HG03571 (cell line): ENCODE results near the gene PTGR3.

Source experiments
- ATAC-seq: cut with Tn5 transposase; IDR thresholded peaks from one replicate; pipeline ENCODE4 v1.9.1; 2021; ENCODE audit not compliant: unreplicated experiment

Gene PTGR3

DNA sequence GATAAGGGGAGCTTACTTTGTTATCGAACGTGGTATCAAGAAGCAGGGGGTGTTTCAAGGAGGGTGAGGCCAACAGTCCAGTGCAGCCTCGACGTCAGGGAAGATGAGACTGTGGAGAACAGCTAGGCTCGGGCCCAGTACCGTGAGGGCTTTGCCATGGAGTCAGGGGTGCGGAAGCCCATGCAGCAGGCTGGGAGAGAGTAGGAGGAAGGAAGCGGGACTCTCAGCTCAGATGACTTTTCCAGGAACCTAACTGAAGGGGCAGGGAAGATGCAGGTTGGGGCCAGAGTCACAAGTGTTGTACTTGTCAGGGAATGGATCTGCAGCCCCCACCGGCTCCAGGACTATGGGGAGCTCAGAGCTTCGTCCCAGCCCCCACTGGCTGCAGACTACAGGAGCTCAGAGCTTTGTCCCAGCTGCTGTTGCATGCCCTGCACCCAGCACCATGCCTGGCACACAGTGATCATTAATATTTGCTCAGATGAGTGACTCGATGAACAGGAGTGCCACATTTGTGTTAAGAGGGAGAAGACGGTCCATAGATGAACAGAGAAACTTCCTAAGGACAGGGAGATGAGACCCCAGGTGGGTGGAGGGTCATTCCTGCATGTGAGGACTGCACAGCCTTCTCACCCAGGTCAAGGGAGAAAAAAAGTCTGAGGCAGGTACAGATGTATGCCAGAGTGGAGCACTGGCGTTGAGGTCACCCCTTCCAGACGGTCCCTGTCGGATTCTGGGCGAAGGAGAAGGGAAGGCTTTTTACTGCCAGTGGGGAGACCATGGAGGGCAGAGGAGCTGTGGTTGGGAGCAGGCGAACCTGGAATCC is 36.4 kb downstream of the PTGR3 start:
- ATAC-seq, result no peak

DNA sequence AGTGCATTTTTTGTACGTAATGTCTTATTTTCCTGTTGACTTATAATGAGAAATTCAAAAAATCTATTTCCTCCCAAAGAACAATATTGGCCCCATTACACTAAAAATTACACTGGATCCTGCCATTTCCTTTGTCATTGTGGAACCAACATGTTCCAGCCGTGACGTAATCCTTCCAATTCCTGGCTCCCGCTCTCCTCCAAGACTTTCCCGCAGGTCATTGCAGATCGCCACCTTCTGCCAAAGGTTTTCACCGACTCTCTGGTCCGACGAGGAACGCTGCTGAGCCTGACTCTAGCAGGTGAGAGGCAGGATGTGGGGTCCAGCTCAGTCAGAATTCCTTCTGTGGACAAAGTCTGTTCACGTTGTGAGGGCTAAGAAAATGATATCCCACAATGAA is 38.0 kb downstream of the PTGR3 start:
- ATAC-seq, result no peak

DNA sequence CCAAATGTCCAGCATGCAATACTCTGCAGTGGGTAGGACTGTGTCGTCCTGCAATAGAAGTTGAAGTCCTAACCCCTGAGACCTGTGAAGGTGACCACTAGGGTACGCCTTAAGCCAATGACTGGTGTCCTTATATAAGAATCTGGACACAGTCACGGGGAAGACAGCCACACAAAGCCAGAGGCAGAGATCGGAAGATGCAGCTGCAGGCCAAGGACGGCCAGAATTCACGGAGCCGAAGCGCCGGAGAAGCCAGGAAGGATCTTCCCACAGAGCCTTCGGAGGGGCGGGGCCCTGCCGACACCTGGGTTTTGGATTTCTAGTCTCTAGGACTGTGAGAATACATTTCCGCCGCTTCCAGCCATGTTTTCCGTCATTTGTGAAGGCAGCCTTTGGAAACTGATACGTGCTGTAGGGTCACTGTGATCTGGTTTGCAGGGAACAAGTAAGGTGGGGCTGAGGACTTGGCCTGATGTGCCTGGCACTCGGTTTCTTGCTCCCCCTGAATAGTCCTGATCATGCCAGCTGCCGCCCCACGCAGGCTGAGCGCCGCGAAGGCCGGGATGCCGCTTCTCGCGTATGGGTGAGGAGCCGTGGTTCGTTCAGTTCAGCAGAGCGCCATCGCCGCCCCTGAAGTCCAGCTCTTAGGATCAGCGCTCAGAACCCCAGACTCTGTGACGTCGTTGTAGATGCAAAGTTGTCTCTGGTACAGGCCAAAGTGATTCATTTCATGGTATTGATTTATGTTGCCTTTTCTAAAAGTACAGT is 38.7 kb downstream of the PTGR3 start:
- no peak for ATAC-seq

- no peak for ATAC-seq
Observed at GRCh38 chr18:75169411-75169810, 39.5 kb downstream of the PTGR3 start.

DNA sequence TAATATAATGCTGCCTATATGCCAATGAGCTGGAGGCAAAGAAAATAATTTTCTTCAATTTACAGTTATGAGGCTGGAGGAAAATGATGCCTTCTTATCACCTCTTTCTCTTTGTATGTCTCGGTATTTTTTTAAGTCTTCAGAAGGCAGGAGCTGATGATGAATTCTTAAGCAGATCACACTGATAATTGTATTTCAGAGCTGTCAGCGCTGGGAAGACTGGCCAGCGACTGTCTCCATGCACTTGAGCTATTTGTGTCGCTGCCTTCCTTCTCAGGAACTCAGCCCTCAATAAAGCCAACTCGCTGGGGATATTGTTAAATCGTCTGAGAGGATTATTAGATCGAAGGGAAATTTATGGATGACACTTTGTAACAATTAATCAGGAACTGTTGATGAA is 40.3 kb downstream of the PTGR3 start:
- ATAC-seq, result no peak

DNA sequence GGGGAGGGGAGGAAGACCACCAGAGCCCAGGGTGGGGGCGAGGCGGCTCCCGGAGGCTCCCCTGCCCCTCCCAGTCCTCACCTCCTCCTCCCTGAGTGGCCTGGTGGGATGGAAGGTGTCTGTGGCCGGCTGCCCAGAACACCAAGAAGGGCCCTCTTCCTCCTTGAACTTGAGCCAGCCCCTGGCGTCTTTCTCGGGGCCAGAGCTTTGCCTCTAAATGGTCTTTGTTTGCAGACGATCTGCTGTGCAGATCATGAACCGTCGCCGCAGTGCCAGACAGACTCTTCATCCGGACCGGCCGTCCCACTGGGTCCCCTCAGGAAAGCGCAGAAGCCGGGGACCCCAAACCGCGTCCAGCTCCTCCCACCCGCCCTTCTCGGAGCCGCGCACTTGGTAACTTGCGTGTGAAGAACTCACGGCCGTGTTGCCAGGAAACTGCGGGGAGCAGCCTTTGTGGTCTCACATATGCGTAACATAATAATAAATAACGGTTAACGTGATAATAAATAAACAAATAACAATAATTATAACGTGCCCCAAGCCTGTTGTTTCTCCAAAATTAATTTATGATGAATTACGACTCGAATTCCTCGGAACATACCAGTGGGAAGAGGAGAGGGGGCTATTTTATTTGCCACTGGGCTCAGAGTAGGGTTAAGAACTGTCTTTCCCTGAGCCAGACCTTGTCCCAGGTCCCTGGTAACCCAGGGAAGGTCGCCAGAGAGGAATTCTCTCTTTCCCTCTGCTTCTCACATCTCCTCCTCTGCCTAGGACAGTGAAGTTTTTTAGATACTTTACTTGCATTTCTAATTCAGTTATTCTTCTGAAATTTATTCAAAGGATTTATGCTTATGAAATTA is 41.0 kb downstream of the PTGR3 start:
- no peak for ATAC-seq

GRCh38 chr18:75167137-75167536 is 41.8 kb downstream of the PTGR3 start:
- ATAC-seq, result no peak

DNA sequence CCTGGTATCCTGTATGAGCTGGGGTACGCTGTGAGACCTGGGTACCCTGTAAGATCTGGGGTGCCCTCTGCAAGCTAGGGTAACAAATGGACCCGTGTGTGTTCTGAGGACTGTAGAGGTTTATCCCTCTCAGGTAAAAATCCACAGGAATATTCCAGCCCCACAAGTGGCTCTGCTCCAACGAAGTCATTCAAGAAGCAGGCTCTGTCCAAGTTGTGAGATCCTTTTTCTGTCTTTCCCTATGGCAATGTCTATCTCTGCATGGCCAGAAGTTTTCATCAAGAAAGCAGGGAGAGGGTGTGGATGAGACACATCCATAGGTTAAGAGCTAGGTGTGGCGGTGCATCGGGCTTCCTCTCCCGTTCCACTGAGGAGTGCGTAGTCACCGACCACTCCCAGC is 43.0 kb downstream of the PTGR3 start:
- ATAC-seq, result no peak

GRCh38 chr18:75164479-75164878 is 44.5 kb downstream of the PTGR3 start:
- no peak for ATAC-seq

- no peak for ATAC-seq
Observed at GRCh38 chr18:75163736-75164135, 45.2 kb downstream of the PTGR3 start.

GRCh38 chr18:75162978-75163377 is 46.0 kb downstream of the PTGR3 start:
- no peak for ATAC-seq

- no peak for ATAC-seq
Observed at GRCh38 chr18:75162467-75162866, 46.5 kb downstream of the PTGR3 start.

GRCh38 chr18:75161256-75162028 is 47.5 kb downstream of the PTGR3 start:
- peak; percentile 50 for ATAC-seq

GRCh38 chr18:75160364-75160763 is 48.6 kb downstream of the PTGR3 start:
- ATAC-seq, result no peak

GRCh38 chr18:75159646-75160356 is 49.1 kb downstream of the PTGR3 start:
- no peak for ATAC-seq

DNA sequence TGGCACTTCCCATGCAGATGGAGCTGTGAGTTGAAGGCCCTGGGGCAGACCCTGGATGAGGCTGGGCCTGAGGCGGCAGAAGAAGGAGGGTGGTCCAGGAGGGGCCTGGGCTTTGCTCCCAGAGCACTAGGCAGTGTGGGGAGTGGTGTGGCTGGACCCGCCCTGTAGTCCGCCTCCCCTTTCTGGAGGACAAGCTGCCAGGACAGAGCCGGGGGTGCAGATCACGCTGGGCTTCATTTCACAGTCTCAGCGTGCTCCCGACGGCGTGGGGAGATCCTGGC is 49.8 kb downstream of the PTGR3 start:
- ATAC-seq, result no peak
